NCI-H82 treated with DMSO at 0.1 percent for 48 hours (cell line): Measurements from ENCODE around the gene LYRM4.
"Not testable (repeated sequence)": the region's sequence is repeated elsewhere in the genome, so short reads cannot be mapped to it uniquely, and the experiment has no call there.

Experiments
- DNase-seq: peaks from one replicate; lab custom pipeline; 2025; ENCODE audit not compliant: unreplicated experiment; lab: John Stamatoyannopoulos, UW

LYRM4 gene

DNA sequence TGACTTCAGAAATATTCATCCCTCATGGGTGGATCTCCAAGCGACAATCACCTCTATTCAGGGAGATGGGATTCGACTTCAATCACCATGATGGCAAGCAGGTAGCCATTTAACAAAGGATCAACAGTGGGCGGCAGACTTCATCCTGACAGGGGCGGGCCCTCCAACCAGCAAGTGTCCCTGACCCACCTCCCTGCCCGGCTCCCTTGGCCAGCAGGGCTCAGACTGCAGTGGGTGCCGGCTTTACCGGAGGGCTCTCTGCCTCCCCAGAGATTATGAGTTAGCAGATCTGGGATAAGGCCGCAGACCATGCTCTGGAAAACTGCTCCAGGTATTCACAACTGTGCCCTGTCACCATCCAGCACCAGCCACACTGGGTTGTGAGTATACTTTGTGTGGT is 136.2 kb downstream of the LYRM4 start:
- DNase-seq, result no peak

DNA sequence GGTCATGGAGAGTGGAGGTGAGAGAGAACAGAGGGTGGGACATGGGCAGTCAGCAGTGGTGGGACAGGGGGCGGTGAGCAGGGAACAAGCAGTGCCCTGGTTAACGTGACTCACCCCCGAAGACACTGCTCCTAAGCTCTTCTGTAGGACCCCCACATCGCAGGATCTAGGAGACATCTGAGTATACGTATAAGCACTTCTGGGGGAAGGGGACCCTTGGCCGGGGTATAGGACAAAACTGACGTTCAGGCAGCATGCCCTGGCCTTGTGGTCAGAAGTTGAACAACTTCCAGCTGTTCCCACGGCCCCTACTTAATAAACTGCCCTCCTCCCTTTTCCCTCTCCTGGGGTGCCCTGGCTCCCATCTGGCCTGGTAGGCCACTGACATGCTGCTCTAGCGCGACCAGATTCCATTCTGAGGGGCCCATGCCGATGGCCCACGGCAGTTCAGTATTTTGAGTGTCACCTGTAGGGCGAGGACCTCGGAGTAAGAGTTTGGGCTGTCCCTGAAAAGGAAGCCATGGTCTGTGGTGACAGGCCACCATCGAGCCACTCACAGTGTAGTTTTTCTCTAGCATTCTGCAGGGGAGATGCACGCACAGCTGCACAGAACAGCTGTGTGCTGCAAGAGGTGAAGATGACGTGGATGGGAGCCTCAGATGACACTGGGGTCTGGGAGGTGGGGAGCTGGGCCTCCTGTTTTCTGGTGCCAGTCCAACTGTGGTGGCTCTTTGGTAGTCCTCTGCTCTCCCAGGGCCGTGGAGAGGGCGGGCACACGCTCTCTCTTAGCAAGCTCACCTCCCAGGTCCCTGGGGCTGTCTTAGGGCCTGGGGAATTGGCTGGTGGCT is 137.2 kb downstream of the LYRM4 start:
- no peak for DNase-seq

DNA sequence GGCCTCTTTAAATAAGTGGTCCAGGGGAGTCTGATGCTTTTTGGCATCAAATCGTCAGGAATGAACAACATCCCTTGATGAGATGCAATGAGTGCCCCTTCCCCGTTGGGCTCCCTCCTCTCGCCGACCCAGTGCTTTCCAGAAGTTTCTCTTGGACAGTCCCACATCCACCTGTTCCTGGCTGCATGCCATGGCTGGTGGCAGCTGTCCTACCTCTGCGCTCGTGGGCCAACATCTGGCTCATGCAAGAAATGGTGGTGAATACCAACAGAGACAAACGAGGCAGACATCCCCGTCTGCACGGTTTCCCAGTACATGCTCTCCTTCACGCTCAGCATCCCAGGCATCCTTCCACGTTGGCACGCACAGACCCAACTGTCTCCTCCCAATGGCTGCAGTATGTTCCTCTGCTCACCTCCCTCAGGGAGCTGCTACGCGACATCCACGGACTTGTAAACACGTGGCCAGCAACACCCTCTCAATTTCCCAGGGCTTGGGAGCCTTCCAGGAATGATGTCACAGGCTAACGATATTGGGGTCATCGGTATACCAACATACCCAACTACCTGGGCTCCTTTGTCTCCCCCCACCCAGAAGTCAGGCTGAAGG is 138.1 kb downstream of the LYRM4 start:
- DNase-seq, result no peak

DNA sequence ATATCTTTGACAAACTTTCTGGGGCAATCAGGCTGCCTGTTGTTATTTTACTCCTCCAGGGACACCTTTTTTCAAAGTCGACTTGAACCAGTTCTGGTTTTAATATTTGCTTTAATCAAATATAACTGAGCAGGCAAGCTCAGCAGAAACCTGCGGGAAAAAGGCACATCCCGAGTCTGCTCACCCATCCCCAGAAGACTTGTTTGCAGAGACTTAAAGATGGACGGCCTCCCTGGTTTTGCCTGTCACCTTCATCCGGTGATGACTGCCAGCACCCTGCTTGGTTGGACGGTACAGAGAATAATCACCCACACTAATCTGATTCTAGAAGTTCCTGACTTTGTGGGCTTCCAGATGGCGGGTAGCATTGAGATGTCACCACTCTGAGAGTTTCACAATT is 138.8 kb downstream of the LYRM4 start:
- no peak for DNase-seq

DNA sequence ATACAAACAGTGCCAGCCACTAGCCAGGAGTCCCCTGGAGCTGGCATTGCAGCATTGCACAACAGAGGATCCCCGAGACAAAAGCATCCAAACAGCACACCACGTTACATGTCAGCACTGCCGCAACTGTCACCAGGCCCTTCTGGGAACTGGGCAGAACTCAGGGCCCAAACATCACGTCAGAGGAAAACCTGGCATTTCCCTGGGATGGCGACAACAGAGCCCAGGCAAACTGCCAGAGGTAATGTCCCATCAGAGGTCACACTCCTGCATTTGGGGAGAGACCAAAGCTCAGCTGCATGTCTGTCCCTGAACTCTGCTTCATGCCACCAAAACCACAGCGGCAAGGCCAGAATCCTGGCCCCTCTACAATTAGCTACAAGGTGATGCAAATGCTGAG is 139.3 kb downstream of the LYRM4 start:
- no peak for DNase-seq

DNA sequence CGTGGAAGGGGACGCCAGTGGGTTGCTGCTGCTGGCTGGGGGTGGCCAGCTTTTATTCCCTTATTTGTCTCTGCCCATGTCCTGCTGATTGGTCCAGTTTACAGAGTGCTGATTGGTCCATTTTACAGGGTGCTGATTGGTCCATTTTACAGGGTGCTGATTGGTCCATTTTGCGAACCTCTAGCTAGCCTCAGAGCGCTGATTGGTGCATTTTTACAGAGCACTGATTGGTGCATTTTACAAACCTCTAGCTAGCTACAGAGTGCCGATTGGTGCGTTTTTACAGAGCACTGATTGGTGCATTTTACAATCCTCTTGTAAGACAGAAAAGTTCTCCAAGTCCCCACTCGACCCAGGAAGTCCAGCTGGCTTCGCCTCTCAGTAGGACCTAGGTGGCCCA is 140.2 kb downstream of the LYRM4 start:
- not testable (repeated sequence) for DNase-seq

DNA sequence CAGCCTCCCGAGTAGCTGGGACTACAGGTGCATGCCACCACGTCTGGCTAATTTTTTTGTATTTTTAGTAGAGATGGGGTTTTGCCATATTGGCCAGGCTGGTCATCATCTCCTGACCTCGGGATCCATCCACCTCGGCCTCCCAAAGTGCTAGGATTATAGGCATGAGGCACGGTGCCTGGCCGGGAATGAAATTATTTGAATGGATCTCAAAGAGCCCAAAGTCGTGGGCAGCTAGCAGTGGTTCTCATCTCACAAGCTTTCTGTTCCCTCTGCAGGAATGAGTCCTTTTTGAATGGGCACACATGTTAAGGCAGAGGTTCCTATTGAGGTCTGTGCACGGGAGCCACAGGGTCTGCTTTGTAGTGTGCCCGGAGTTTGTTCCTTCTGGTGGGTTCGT is 140.7 kb downstream of the LYRM4 start:
- no peak for DNase-seq

DNA sequence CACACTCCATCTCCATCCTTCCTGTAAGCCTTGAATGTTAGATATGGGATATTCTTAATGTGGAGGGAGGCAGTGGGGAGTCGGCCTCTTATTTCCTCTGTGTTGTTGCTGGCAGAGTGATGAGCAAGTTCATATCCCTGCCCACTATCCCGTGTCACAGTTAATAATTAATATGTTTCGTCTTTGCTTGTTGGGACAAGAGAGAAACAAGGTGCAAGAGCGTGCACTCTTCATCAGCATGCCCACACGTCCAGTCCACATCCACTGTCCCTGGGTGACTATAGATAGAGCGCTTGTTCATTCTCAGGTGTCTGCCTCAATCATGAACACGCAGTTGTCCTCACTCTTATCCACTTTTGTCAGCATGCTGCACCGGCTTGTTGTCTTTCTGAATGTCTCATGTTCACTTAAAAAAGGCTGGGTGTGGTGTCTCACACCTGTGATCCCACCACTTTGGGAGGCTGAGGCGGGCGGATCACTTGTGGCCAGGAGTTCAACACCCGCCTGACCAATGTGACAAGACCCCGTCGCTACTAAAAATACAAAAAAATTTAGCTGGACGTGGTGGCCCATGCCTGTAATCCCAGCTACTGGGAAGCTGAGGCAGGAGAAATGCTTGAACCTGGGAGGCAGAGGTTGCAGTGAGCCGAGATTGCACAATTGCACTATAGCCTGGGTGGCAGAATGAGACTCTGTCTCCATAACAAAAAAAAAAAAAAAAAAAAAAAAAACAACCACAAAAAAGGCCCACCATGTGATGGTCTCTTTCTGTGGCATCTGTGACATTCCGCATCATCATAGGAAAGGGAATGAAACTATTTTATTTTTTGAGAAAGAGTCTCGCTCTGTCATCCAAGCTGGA is 141.4 kb downstream of the LYRM4 start:
- no peak for DNase-seq

DNA sequence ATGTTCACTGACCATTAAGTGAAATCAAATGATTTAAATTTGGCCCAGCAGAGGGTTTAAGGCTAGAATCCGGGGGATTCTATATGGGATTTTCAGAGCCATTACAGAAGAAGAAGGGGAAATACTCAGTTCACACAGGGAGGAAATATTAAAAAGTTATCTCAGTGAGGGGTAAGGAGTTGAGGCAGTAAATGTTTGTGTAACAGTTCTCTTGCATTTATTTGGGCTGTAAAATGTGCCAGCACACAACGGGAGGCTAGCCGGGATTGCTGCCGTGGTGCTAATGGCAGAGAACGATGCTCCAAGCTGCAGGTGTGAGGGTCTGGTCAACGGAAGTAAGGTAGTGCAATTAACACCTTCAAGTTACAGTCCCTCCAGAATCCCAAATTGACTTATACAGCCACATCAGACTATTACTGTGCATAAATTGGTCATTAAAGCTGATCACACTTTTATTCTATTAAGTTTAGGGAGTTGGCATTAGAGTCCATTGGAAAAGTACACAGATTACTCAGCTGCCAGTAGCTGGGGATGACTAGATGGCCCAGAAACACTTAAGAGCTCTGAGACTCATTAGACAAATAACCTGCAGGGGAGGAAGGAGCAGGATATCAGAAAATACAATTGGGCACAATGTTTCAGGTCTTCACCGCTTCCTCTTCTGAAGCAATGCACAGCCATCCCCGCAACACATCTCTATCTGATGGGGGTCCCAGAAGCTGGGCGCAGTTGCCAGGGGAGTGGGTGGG is 144.3 kb downstream of the LYRM4 start:
- no peak for DNase-seq

DNA sequence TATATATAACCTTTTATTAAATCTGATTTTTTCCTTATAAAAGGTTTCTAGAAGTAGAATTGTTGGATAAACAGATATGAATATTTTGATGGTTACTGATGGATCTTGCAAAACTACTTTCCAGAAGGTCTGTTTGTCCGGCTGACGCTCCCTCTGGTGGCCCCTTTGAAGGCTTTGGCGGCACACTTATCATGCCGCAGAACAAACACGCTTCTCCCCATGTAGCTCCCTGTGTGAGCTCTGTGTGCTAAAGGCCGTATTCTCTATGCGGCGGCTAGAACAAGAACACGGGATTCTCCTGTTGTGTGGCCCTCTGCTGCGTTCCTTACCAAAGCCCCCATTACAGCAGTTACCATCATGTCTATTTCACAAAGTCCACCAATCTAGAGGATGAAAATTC is 145.6 kb downstream of the LYRM4 start:
- DNase-seq, result no peak

DNA sequence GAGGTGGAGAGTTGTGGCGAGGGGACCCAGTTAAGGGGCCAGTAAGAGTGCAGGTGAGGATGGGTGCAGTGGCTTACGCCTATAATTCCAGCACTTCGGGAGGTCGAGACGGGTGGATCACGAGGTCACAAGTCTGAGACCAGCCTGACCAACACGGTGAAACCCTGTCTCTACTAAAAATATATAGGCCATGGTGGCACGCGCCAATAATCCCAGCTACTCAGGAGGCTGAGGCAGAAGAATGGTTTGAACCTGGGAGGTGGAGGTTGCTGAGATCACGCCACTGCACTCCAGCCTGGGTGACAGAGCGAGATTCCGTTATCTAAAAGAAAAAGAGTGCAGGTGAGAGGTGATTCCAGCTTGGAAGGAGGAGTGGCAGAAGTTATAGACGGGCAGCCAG is 147.7 kb downstream of the LYRM4 start:
- no peak for DNase-seq

DNA sequence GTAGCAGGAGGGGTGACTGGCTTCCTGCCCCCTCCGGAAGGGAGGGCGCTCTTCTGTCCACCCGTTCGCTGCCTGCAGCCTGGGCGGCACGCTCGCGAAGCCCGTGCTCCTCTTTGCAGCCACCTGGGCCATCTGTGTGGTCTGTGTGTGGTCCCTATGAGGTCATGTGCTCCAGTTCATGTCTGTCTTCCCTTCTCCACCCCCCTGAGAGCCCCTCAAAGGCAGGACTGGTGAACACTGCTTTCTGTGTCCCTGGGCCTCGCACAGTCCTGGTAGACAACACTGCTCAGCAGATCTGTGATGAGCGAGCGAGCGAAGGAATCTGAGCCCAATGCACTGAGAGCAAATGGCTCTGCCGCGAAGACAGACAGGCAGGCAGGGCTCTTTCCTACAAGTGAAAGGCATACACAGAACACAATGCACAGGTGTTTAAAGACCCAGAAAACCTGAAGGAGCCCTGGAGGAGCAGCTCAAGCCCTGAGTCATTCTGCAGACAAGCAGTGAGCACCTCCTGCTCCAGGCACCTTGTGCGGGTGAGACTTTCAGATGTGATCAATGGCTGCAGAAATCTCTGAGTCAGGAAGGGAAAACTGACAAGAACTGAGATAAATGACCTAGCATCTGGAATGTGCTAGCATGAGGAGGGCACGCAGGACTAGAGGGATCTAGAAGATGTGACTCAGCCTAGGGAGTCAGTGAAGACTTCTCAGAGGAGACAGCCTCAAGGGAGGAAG is 148.5 kb downstream of the LYRM4 start:
- no peak for DNase-seq

DNA sequence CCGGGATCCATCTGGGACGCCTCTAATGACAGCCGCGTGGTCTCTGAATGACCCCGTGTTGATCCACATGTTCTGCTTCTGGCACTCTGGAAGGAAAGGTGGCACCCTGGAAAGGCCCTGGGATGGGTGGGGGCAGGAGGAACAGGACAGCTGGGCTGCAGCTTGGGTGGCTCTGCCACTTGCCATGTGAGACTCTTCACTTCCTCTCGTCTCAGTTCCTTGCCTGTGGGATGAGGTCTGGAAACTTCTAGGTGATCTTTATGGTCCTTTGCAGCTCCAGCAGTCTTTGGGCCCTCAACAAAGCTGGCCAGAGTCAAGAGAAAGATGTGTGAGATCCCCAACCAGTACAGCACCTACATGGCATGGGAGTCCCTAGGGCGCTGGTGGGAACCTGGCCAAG is 149.1 kb downstream of the LYRM4 start:
- DNase-seq, result no peak

DNA sequence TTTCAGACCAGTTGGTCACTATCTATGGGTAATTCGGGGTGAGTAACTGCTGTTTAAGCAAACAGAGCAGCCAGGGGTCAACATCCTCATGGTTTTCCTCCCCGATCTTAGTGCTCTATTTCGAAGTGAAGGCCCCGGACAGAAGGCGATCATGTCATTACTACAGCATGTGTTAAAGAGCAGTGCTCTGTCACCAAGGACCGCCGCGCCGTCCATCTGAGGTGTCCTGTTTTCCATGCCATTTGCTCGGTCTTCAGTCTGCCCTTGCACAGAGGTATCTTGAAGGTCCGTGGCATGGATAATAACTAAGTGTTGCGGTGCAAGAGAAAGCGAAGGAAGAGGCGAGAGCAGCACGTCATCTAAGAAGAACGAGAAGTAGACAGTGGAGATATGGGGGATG is 150.5 kb downstream of the LYRM4 start:
- no peak for DNase-seq

DNA sequence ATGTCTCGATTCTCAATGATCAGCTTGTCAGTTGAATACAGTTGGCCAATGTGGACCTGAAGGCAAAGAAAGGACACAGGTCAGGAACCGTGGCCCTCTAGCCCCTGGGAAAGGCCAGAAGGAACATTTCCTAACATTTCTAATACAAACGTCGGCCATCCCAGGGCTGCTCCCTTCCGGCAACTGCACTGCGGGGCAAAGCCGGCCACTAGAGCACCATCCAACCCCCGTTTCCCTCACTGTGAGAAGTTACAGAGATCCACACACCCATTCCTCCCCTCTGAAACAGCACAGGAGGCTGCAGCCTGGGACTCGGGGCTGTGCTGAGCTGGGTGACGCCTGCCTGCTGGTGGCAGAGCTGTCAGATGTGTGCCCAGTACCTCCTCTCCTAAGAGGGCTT is 151.3 kb downstream of the LYRM4 start:
- DNase-seq, result no peak

DNA sequence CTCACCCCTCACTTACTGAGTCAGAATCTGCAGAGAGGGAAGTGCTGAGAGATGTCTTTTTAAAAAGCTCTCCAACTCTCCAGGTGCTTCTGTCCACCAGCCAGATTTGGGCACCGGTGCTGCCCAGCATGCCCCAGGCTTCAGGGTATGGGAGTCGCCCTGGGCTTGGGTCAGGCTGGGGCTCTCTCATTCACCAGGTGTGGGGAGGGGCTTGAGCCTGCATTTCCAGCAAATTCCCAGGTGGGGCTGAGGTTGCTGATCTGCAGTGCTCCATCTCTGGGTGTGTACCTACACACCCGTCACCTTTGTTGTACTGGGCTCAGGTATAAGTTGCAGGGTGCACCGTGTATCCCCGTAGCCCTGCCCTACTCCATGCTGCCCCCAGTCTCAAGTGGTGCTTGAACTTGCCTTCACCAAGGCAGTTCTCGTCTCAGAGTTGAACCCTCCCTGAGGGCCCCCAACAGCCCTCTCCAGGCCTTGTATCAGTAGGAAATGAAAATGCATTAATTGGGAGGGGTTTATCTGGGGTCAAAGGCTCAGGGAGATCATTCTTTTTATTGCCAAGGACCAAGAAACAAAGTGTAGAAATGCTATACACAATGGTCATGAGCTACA is 152.1 kb downstream of the LYRM4 start:
- no peak for DNase-seq

DNA sequence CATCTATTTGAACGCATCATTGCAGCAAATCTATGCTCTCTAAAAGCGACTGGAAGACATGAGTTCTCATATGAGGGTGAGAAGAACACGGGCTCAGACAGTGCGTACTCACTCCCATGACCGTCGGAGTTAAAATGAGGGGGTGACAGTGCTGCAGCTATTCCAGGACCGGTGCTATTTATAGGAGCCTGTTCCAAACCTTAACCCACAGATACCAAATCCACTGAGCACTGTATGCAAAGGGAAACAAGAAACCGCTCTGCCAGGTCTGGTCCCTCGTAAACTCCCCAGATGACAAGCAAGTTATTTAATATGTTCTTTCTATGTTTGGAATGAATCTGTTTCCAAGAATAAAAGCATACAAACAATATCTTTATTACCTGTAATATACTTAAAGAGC is 152.7 kb downstream of the LYRM4 start:
- DNase-seq, result no peak

DNA sequence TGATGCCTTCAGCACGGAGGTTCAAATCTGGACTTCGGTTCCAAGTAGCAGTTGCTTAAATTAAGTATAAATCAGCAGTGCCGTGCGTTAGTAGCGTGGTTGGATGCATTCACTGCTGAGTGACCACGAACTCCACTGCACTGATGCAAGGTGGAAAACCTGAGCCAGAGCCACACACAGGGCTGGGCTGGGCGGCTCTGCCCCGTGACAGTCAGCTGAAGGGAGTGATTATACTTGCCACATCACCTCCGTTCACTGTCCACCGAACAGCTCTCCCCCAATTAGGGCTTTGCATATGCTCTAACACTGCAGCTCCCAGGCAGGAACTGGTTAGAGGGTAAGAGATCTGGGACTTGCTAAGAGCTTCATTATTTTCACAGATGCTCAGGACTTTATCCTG is 153.4 kb downstream of the LYRM4 start:
- DNase-seq, result no peak

DNA sequence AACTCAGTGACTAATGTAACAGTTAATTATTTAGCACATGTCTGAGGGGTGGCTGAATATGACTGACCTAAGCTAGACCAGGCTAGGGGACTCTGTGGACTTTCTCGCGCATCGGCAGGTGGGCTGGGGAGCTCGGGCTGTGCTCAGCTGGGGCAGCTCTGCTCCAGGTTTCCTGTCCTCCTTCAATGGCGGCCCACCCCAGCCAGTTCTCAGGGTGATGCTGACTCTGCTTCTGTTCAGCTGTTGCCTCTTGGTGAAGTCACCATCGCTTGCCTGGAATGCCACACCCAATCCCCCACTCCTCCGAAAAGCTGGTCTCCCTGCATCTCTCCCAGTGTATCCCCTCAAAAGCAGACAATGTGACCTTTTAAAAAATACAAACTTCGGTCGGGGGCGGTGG is 155.6 kb downstream of the LYRM4 start:
- DNase-seq, result no peak

DNA sequence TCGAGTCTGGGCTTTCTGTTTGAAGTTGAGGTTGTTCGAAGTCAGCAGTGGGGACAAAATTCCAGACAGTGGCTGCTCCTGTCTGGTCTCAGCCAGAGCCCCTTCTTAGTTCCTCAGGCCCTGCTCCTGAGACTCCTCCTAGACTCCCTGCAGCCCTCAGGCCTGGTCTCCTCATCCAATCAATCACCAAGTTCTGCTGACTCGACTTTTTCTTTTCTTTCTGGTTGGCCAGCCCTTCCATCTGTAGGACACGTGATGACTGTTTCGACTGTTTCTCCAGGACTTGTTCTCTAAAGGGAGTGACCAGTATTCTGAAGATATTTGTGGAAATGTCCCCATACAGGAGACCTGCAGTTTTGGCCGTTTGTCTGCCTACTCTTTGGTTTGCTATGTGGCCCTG is 156.1 kb downstream of the LYRM4 start:
- DNase-seq, result no peak
